ENCODE results near the gene DLGAP1.

DLGAP1 gene

DNA sequence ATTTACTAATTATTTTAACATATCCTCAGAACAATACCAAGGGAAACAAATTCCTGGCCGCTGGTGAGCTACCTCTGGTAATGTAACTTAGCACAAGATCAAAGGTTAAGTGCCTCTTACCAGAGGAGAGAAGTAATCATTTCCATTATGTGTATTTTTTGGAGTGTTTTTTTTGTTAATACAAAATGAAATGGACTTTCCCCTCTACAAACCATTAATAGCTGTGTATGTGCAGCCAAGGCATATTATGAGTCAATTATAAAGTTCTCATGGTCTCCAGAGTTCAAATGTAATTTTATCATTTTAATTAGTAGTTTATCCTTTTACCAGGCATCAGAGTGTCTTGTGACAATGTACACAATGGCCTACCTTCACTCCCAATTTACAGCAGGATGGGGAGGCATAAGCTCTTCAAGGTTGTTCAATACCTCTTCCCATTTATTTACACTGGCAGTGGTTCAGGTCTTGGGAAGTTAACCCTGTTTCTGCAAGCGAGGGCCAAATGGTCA lies 762.9 kb downstream of the DLGAP1 start:
- Histone ChIP-seq H3K36me3 (replicated peaks; ENCODE audit: low read depth, low read length) (no peaks in the 10 kb centered on the region), H3K4me2 (ENCODE audit: low read length) (no peak overlapping the region), H3K4me3 (ENCODE audit: low read length) (no peak overlapping the region), H3K4me1 (ENCODE audit: low read length) (peaks cover 8% of the 10 kb centered on the region), H3K9ac (ENCODE audit: low read length) (no peak overlapping the region), H3K9me3 (ENCODE audit: insufficient read depth, low read length) (no peaks in the 10 kb centered on the region), H3K27ac (ENCODE audit: low read length) (no peak overlapping the region), H2AFZ (ENCODE audit: low read depth, low read length) (no peak overlapping the region), H3K27me3 (ENCODE audit: low read depth, low read length) (no peaks in the 10 kb centered on the region), H3K79me2 (ENCODE audit: low read length) (no peaks in the 10 kb centered on the region), H4K20me1 (ENCODE audit: insufficient read depth, low read length) (no peaks in the 10 kb centered on the region)
- TF ChIP-seq, protein P1, sequence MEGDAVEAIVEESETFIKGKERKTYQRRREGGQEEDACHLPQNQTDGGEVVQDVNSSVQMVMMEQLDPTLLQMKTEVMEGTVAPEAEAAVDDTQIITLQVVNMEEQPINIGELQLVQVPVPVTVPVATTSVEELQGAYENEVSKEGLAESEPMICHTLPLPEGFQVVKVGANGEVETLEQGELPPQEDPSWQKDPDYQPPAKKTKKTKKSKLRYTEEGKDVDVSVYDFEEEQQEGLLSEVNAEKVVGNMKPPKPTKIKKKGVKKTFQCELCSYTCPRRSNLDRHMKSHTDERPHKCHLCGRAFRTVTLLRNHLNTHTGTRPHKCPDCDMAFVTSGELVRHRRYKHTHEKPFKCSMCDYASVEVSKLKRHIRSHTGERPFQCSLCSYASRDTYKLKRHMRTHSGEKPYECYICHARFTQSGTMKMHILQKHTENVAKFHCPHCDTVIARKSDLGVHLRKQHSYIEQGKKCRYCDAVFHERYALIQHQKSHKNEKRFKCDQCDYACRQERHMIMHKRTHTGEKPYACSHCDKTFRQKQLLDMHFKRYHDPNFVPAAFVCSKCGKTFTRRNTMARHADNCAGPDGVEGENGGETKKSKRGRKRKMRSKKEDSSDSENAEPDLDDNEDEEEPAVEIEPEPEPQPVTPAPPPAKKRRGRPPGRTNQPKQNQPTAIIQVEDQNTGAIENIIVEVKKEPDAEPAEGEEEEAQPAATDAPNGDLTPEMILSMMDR (IDR thresholded peaks at IDR 0.05; ENCODE audit: low read depth, low read length): no peak
- TF ChIP-seq EZH2phosphoT487 (IDR thresholded peaks at IDR 0.05; ENCODE audit: low read depth): no peak

DNA sequence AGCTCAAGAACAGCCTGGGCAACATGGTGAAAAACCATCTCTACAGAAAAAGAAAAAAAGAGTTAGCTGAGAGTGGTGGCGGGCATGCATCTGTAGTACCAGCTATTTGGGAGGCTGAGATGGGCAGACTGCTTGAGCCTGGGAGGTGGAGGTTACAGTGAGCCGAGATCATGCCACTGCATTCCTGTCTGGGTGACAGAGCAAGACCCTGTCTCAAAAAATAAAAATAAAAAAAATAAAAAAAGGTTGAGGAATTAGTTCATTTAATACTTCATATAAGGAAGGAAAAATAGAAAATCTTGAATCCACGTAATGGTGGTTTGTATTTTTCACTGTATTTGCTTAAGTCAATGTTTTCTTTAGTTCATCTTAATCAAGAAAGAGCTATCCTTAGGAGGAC lies 763.4 kb downstream of the DLGAP1 start:
- Histone ChIP-seq H4K20me1 (ENCODE audit: insufficient read depth, low read length) (no peaks in the 10 kb centered on the region), H3K27ac (ENCODE audit: low read length) (no peak overlapping the region), H3K4me3 (ENCODE audit: low read length) (no peak overlapping the region), H3K79me2 (ENCODE audit: low read length) (no peaks in the 10 kb centered on the region), H3K9me3 (ENCODE audit: insufficient read depth, low read length) (no peaks in the 10 kb centered on the region), H3K9ac (ENCODE audit: low read length) (no peak overlapping the region), H3K4me1 (ENCODE audit: low read length) (peaks cover 8% of the 10 kb centered on the region), H3K36me3 (replicated peaks; ENCODE audit: low read depth, low read length) (no peaks in the 10 kb centered on the region), H2AFZ (ENCODE audit: low read depth, low read length) (no peak overlapping the region), H3K4me2 (ENCODE audit: low read length) (no peak overlapping the region), H3K27me3 (ENCODE audit: low read depth, low read length) (no peaks in the 10 kb centered on the region)
- no peak for TF ChIP-seq EZH2phosphoT487 (IDR thresholded peaks at IDR 0.05; ENCODE audit: low read depth)
- TF ChIP-seq, protein P1 (IDR thresholded peaks at IDR 0.05; ENCODE audit: low read depth, low read length): no peak

DNA sequence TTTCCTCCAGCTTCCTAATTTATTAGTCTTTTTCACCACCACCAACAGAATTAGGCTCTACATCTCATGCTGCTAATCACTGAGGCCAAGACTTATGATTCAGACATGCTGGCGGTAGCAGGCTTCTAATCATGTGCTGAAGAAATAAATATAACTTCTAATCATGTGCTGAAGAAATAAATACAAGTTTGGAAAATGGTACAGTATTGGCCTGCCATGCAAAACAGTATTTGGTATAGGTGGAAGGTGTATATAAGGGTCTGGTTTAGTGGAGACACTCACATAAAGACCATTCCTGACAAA lies 764.4 kb downstream of the DLGAP1 start:
- Histone ChIP-seq H3K4me2 (ENCODE audit: low read length) (no peak overlapping the region), H4K20me1 (ENCODE audit: insufficient read depth, low read length) (no peaks in the 10 kb centered on the region), H3K36me3 (replicated peaks; ENCODE audit: low read depth, low read length) (no peaks in the 10 kb centered on the region), H3K27me3 (ENCODE audit: low read depth, low read length) (no peaks in the 10 kb centered on the region), H3K79me2 (ENCODE audit: low read length) (no peaks in the 10 kb centered on the region), H3K9me3 (ENCODE audit: insufficient read depth, low read length) (no peaks in the 10 kb centered on the region), H3K4me1 (ENCODE audit: low read length) (peaks cover 8% of the 10 kb centered on the region), H3K4me3 (ENCODE audit: low read length) (no peak overlapping the region), H3K27ac (ENCODE audit: low read length) (no peak overlapping the region), H2AFZ (ENCODE audit: low read depth, low read length) (no peak overlapping the region), H3K9ac (ENCODE audit: low read length) (no peak overlapping the region)
- TF ChIP-seq EZH2phosphoT487 (IDR thresholded peaks at IDR 0.05; ENCODE audit: low read depth): no peak
- TF ChIP-seq, protein P1 (IDR thresholded peaks at IDR 0.05; ENCODE audit: low read depth, low read length): no peak

DNA sequence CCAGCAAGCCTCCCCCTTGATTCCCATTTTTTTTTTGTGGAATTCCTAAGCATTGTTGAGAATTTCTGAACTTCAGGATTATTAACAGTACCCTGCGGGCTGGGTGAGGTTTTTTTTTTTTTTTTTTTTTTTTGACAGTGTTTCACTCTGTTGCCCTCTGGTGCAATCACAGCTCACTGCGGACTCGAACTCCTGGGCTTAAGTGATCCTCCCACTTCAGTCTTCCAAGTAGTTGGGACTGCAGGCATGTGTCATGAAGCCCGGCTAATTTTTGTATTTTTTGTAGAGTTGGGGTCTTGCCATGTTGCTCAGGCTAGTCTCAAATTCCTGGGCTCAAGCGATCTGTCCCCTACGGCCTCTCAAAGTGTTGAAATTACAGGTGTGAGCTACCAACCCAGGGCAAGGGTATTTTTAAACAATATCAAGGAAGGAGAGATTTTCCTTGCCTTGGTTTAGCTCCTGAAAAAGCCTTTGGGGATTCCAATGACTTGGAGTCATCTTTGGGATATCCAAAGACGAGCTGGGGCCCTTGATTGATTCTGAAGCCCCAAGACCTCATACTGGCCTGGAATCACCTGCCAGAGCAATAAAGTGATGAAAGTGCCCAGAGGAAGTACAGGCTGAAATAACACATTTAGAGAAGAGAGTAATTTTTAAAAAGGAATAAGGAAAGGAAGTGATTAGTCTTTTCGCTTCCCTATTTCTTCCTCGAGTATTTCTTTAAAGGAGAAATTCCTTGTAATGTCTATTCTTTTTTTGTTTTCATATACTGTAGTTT lies 764.9 kb downstream of the DLGAP1 start:
- Histone ChIP-seq H3K4me1 (ENCODE audit: low read length) (peaks cover 8% of the 10 kb centered on the region), H4K20me1 (ENCODE audit: insufficient read depth, low read length) (no peaks in the 10 kb centered on the region), H3K79me2 (ENCODE audit: low read length) (no peaks in the 10 kb centered on the region), H3K27ac (ENCODE audit: low read length) (no peak overlapping the region), H3K9me3 (ENCODE audit: insufficient read depth, low read length) (no peaks in the 10 kb centered on the region), H3K36me3 (replicated peaks; ENCODE audit: low read depth, low read length) (no peaks in the 10 kb centered on the region), H3K4me3 (ENCODE audit: low read length) (no peak overlapping the region), H3K4me2 (ENCODE audit: low read length) (no peak overlapping the region), H3K27me3 (ENCODE audit: low read depth, low read length) (no peaks in the 10 kb centered on the region), H2AFZ (ENCODE audit: low read depth, low read length) (no peak overlapping the region), H3K9ac (ENCODE audit: low read length) (no peak overlapping the region)
- TF ChIP-seq, protein P1 (IDR thresholded peaks at IDR 0.05; ENCODE audit: low read depth, low read length): no peak
- TF ChIP-seq EZH2phosphoT487 (IDR thresholded peaks at IDR 0.05; ENCODE audit: low read depth): no peak
